Measurements from ENCODE around the gene KRTAP5-10. TPM values are rescaled to one million over a fixed set of nuclear protein-coding genes. Genes with fewer than 3 reads are reported as not detected.
"Not testable (repeated sequence)": the region's sequence is repeated elsewhere in the genome, so short reads cannot be mapped to it uniquely, and the experiment has no call there.

Gene KRTAP5-10
- total and polyA plus RNA-seq, 2 of the 8 experiments (the other 6 are each of a cell fraction or from before 2014, with no cell fraction given): 0.12 TPM; not detected in 1

- peaks cover 9 to 23% (median 16%) of the 10 kb centered on the region in 4 experiments for H3K27me3 ChIP-seq (replicated peaks in 1 of 4; ENCODE audit: control insufficient read depth in 3 of 4, extremely low read depth in 1 of 4, insufficient read depth in 3 of 4, low read length in 3 of 4)
- 34% methylated on average over 6 of the region's 21 CpGs; no CpG with 5 or more reads in 1 of the 2 experiments for WGBS, 2 experiments (ENCODE audit: extremely low coverage in 1 of 2, insufficient coverage in 1 of 2, insufficient read length in 1 of 2, insufficient replicate concordance in 2 of 2, low coverage in 1 of 2, low lambda C conversion rate in 2 of 2, missing lambda C conversion rate in 1 of 2)
- not testable (repeated sequence) for H3K9me3 ChIP-seq (ENCODE audit: insufficient read depth in 2 of 2, low read depth in 1 of 2, low read length in 1 of 2)
These were observed 42.9 kb downstream of the KRTAP5-10 start for GRCh38 chr11:71608272-71608671.

GRCh38 chr11:71611218-71611910, 46.0 kb downstream of the KRTAP5-10 start:
- H4K5ac ChIP-seq (ENCODE audit: insufficient read length, low read depth, low read length); H3K56ac ChIP-seq (replicated peaks; ENCODE audit: insufficient read length, low read depth, low read length); H3K9ac ChIP-seq (replicated peaks in 1 of 4; ENCODE audit: extremely low read depth in 1 of 4, low read depth in 3 of 4, low read length in 3 of 4); H4K91ac ChIP-seq (replicated peaks; ENCODE audit: insufficient read length, low read length); H4K20me1 ChIP-seq (replicated peaks in 1 of 2; ENCODE audit: control insufficient read depth in 1 of 2, insufficient read depth in 2 of 2, low read length in 2 of 2); H2BK120ac ChIP-seq (replicated peaks; ENCODE audit: low read depth, low read length); H3K4ac ChIP-seq (replicated peaks; ENCODE audit: insufficient read length, low read depth, low read length); H3K4me2 ChIP-seq (ENCODE audit: insufficient read depth in 1 of 2, low read depth in 2 of 2, low read length in 2 of 2); H3K4me3 ChIP-seq (ENCODE audit: extremely low read depth in 1 of 4, insufficient read depth in 2 of 4, low read depth in 3 of 4, low read length in 4 of 4); H3K79me1 ChIP-seq (ENCODE audit: low read depth, low read length); H3K18ac ChIP-seq (ENCODE audit: extremely low read depth, low read length); H2AK5ac ChIP-seq (ENCODE audit: low read depth, low read length); H3K23ac ChIP-seq (ENCODE audit: insufficient read length); H4K8ac ChIP-seq (ENCODE audit: extremely low read depth, insufficient read depth, low read length); H3K9me3 ChIP-seq (ENCODE audit: insufficient read depth in 2 of 2, low read depth in 1 of 2, low read length in 1 of 2); H3K4me1 ChIP-seq (replicated peaks in 1 of 4; ENCODE audit: control insufficient read depth in 3 of 4, insufficient read depth in 4 of 4, low read length in 3 of 4); H3K27ac ChIP-seq (ENCODE audit: low read depth, low read length); H2BK20ac ChIP-seq (ENCODE audit: low read length); H3K23me2 ChIP-seq (ENCODE audit: low read depth, low read length); H2BK12ac ChIP-seq (ENCODE audit: low read depth, low read length); H3K36me3 ChIP-seq (ENCODE audit: control insufficient read depth in 2 of 4, insufficient read depth in 4 of 4, low read length in 3 of 4); H2AFZ ChIP-seq (ENCODE audit: low read length); H2BK5ac ChIP-seq (ENCODE audit: low read depth, low read length); H3K79me2 ChIP-seq (ENCODE audit: control insufficient read depth in 1 of 2, insufficient read depth in 2 of 2, low read length in 2 of 2); H3K14ac ChIP-seq (ENCODE audit: insufficient read length); CTCF ChIA-PET (ENCODE audit: partially characterized antibody); H2BK15ac ChIP-seq (ENCODE audit: low read length); FAIRE-seq; POLR2A ChIA-PET (ENCODE audit: partially characterized antibody); DNase-seq (ENCODE audit: low read depth in 1 of 2, low spot score in 2 of 2): not testable (repeated sequence)
- 85% methylated on average over 21 of the region's 21 CpGs; no CpG with 5 or more reads in 1 of the 2 experiments for WGBS, 2 experiments (ENCODE audit: extremely low coverage in 1 of 2, insufficient coverage in 1 of 2, insufficient read length in 1 of 2, insufficient replicate concordance in 2 of 2, low coverage in 1 of 2, low lambda C conversion rate in 2 of 2, missing lambda C conversion rate in 1 of 2)
- peaks cover 8 to 13% (median 10%) of the 10 kb centered on the region in 4 experiments for H3K27me3 ChIP-seq (replicated peaks in 1 of 4; ENCODE audit: control insufficient read depth in 3 of 4, extremely low read depth in 1 of 4, insufficient read depth in 3 of 4, low read length in 3 of 4)

More at GRCh38 chr11:71608272-71608671, 42.9 kb downstream of the KRTAP5-10 start:
- H3K23ac ChIP-seq (ENCODE audit: insufficient read length); H3K14ac ChIP-seq (ENCODE audit: insufficient read length); H3K4me3 ChIP-seq (ENCODE audit: extremely low read depth in 1 of 4, insufficient read depth in 2 of 4, low read depth in 3 of 4, low read length in 4 of 4); H3K79me2 ChIP-seq (ENCODE audit: control insufficient read depth in 1 of 2, insufficient read depth in 2 of 2, low read length in 2 of 2); H2BK5ac ChIP-seq (ENCODE audit: low read depth, low read length); H3K79me1 ChIP-seq (ENCODE audit: low read depth, low read length); H2AFZ ChIP-seq (ENCODE audit: low read length); H2AK5ac ChIP-seq (ENCODE audit: low read depth, low read length); H3K4me1 ChIP-seq (replicated peaks in 1 of 4; ENCODE audit: control insufficient read depth in 3 of 4, insufficient read depth in 4 of 4, low read length in 3 of 4); H3K56ac ChIP-seq (replicated peaks; ENCODE audit: insufficient read length, low read depth, low read length); H3K36me3 ChIP-seq (ENCODE audit: control insufficient read depth in 2 of 4, insufficient read depth in 4 of 4, low read length in 3 of 4); CTCF ChIA-PET (ENCODE audit: partially characterized antibody); H2BK12ac ChIP-seq (ENCODE audit: low read depth, low read length); H4K5ac ChIP-seq (ENCODE audit: insufficient read length, low read depth, low read length); H3K18ac ChIP-seq (ENCODE audit: extremely low read depth, low read length); FAIRE-seq; H4K91ac ChIP-seq (replicated peaks; ENCODE audit: insufficient read length, low read length); POLR2A ChIA-PET (ENCODE audit: partially characterized antibody); H4K8ac ChIP-seq (ENCODE audit: extremely low read depth, insufficient read depth, low read length); H4K20me1 ChIP-seq (replicated peaks in 1 of 2; ENCODE audit: control insufficient read depth in 1 of 2, insufficient read depth in 2 of 2, low read length in 2 of 2); H2BK120ac ChIP-seq (replicated peaks; ENCODE audit: low read depth, low read length); H3K23me2 ChIP-seq (ENCODE audit: low read depth, low read length); H3K27ac ChIP-seq (ENCODE audit: low read depth, low read length); H3K4ac ChIP-seq (replicated peaks; ENCODE audit: insufficient read length, low read depth, low read length); H3K9ac ChIP-seq (replicated peaks in 1 of 4; ENCODE audit: extremely low read depth in 1 of 4, low read depth in 3 of 4, low read length in 3 of 4); H2BK20ac ChIP-seq (ENCODE audit: low read length); H2BK15ac ChIP-seq (ENCODE audit: low read length): not testable (repeated sequence)
- peak in 1 of 2 experiments; percentile 70 for DNase-seq (ENCODE audit: low read depth in 1 of 2, low spot score in 2 of 2)
- peak overlapping the region; percentile 56 to 71 for H3K4me2 ChIP-seq (ENCODE audit: insufficient read depth in 1 of 2, low read depth in 2 of 2, low read length in 2 of 2)
